Stimulated activated CD4-positive, alpha-beta T cell treated with anti-CD3 and anti-CD28 coated beads, Interleukin-2, amount 100 ng/mL, for 24 hours (primary cell): ENCODE measurements around the gene MAT2A.
"Not testable (repeated sequence)": the region's sequence is repeated elsewhere in the genome, so short reads cannot be mapped to it uniquely, and the experiment has no call there.

Experiments used
- DNase-seq, 2 donors: peaks; one replicate each; pipeline ENCODE4 v3.0.0-alpha.2; 2020

The MAT2A gene

GRCh38 chr2:85547859-85548607, 9.1 kb downstream of the MAT2A start:
- no peak for DNase-seq

DNA sequence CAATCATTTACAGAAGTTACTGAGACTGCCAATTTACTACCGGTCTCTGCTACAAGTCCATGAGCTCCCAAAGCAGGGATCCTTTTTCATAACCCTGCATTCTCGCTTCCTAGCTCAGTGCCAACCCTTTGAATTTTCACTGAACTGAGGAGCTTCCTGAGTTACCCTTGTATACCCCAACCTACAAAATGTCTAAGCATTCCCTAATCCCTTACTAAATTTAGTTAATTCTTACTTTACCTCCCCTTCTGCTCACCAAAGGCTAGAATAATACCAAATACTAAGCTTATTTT, 9.6 kb downstream of the MAT2A start:
- no peak for DNase-seq

DNA sequence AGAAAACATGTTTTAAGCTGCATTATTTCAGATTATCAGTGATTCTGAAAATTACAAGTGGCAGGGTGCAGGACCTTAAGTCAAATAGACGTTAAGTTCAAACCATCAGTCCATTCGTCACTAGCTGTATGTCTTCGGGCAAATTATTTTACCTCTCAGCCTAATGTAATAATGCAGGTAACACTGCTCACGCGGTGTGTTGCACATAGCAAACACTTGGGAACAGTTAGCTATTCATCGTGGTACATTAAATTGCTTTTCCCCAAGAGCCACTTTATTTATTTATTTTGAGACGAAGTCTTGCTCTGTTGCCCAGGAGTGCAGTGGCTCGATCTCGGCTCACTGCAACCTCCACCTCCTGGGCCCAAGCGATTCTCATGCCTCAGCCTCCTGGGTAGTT, 10.1 kb downstream of the MAT2A start:
- DNase-seq, result no peak

DNA sequence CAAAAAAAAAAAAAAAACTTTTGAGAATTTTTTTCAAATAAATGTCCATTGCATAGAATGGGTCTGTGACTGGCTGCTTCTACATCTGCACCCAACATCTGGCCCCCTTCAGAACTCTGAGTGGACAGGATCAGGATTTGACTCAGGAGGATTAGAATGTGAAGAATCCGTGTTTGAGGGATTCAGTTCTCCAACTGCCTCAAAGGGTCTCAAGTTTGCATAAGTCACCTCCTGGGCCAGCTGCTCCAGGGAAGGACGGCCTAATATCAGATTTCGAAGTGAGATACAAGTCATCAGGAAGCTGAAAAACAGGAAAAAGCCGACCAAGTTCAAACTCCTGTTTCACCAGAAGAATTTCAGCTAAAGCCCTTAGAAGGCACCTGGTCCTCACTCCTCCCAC, 10.9 kb downstream of the MAT2A start:
- DNase-seq, result no peak

GRCh38 chr2:85550486-85550885, 11.5 kb downstream of the MAT2A start:
- DNase-seq, result no peak

DNA sequence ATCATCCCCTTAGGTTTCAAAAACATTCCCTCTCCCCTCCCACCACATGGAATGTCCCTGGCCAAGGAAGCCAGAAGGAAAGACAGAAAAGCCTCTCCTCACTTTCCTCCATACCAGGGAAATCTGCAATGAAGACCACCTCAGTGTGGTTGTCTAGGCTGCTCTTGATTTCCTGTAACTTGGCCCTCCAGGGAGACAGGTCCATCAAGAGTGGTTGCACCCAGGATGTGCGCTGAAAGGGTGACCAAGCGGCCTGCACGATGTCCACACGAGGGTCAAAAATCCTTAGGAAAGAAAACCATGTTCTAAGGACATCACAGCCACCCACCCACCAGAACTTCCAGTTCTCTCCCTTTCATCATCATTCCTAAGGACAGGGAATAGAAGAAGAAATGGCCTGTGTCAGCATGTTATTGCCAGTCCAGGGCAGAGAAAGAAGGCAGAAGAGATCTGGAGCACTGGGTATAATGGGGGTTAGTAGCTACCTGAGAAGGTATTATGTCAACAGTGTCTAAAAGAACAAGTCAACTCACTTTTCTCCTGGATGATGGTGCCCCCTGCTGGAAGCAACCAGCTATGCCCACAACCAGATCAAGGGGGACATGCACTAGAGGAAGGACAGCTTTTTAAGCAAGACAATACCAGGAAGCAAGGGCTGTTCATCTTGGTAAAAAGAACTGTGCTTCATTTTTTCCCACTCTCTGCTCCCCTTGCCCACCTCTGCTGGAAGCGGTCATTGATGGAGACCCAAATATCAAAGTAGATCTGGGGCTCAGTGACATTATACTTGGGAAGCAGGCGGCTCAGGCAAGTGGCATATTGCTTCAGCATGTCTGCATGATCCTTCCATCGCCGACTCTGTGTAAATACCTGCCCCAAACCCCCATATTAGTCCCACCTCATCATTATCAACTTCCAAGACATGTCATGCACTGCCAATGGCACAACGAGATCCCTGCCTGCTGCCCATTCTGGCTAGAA, 13.0 kb downstream of the MAT2A start:
- DNase-seq, result peak; percentile 85 to 90

DNA sequence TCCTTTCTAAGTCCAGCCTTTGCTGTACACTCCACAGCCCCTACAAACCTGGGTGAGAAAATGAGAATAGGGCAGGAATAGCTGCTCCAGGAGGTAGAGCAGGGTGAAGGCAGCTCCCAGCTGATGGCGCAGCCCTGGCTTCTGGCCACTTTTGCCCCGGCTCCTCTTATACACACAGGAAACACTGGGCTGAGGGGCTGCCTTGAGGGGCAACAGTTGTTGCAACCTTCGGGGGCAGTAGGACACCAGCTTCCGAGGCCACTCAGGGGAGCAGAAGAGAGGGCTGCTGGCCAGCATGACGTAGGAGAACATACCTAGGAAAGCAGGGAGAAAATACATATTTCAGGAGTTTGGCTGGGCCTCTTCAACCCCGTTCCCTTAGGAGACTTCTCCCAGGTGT, 14.2 kb downstream of the MAT2A start:
- DNase-seq, result no peak

DNA sequence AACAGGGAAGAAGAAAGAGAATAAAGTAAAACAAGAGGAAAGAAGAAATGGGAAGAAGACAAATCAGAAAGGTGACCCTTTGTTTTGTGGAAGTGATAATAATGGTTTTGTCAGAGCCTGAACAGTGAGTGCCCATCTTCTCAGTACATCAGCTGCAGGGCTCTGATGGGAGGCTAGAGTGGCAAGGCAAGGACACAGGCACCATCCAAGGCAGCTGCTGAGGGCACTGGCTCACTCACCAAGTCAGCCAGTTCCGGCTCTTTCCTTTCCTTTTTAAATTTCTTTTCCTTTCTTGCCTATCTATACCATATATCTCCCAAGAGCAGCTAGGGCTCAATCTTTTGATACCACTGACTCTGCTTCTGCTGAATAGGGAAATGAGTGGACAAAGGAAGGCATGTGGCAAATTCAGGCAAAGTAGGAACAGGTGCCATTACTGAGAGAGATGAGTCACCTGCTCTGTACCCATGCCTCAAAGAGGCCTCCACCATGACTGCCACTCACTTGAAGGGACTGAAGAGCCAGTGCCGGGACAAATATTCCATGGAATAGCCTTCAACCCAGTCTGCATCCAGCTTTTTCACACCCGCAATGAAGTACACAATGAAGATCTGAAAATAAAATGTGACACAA, 16.1 kb downstream of the MAT2A start:
- DNase-seq, result no peak

GRCh38 chr2:85557130-85557529, 18.2 kb downstream of the MAT2A start:
- no peak for DNase-seq

GRCh38 chr2:85558160-85558559, 19.2 kb downstream of the MAT2A start:
- DNase-seq, result no peak

GRCh38 chr2:85560403-85560726, 21.4 kb downstream of the MAT2A start:
- not testable (repeated sequence) for DNase-seq

DNA sequence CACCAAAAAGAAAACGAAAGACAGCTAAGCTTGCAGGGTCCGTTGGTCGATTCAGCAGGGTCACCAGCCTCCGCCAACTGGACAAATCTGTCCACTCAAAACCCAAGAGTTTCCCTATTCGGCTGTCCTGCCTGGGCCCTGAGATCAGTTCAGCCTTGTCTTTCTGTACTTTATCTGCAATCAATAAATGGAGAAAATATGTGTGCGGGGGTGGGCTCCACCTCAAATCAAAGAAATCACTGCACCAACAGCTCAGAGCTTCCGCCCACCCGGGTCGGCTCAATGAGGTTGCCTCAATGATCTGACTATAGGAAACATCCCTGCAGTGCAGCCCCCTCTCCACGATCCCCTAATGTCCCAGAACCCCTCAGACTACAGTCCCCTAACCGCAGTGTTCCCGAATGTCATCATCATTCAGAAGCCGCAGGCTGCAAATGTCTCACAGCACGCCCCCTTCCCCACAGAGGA, 21.9 kb downstream of the MAT2A start:
- no peak for DNase-seq

DNA sequence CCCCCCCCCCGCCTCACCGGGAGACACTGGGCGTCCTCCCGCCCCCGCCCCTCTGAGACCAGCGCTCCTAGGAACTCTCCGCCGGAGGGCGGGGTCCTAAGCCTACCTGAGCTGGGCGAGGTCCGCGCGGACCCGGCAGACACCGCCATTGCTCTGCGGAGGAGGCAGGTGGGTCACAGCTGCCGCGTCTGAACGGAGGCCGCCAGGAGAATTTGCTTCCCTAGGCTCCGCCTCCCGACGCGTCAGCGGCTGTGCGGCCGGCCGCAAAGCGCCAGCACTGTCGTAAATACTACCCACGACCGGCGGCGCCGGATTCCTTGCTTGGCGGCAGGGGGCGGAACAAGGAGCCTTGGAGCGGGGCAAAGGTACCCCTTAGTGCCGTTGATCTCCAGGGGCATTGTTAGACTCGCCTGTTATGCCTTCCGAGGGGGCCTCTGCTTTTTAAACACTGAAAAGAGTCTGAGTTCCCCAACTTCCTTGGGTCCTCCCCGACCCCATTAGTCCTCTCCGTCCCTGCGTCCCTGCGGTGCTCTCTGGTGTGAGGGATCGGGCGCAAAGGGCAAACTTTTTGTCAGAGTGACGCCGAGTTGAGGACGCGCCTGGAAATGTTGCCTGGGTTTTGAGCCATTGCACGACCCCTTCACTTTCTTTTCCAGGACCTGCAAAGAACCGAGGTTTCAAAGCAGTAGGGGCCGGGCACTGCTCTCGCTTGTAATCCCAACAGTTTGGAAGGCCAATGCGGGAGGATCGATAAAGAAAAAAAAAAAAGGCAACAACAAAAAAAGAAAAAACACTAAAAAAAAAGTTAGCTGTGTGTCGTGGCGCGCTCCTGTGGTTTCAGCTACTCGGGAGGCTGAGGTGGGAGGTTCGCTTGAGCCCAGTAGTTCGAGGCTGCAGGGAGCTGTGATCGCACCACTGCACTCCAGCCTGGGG, 22.6 kb downstream of the MAT2A start, which contains the start of gene GGCX:
Gene GGCX (minus strand): TSS at position 214 of the 933 bp plus-strand sequence. CDS start 65 bp downstream, at position 149.
- DNase-seq, result peak; percentile 94 to 97

- no peak for DNase-seq
These were observed 25.2 kb downstream of the MAT2A start for GRCh38 chr2:85564144-85564563.

DNA sequence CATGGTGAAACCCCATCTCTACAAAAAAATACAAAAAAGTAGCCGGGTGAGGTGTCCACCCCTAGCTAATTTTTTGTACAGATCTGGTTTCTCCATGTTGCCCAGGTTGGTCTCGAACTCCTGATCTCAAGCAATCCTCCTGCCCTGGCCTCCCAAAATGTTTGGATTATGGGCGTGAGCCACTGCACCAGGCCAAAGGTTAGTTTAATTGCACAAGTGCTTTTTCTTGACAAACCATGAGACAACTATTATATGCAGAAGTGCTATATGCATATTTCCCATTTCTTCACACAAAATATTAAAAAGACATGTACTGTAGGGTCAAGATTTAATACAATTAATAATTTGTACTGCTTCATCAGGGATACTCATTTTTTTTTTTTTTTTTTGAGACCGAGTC, 27.3 kb downstream of the MAT2A start:
- DNase-seq, result no peak

DNA sequence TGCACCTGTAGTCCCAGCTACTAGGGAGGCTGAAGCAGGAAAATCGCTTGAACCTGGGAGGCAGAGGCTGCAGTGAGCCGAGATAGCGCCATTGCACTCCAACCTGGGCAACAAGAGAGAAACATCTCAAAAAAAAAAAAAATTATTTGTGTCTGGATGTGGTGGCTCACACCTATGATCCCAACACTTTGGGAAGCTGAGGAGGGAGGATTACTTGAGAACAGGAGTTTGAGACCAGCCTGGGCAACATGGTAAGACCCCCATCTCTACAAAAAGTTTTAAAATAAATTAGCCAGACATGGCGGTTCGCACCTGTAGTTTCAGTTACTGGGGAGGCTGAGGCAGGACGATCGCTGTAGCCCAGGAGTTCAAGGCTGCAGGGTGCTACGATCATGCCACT, 36.8 kb downstream of the MAT2A start:
- no peak for DNase-seq

DNA sequence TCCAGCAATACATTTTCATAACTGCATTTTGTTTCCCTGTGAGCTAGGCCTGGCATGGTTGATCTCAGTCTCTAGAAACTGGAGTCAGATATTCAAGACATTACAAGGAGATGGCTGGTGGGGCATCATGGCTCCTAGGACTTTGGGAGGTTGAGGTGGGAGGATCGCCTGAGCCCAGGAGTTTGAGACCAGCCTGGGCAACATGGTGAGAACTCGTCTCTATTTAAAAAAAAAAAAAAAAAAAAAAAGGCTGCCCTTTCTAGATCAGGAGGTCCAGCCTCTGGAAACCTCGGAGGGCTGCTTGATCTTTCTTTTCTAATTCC, 38.1 kb downstream of the MAT2A start:
- DNase-seq, result no peak

DNA sequence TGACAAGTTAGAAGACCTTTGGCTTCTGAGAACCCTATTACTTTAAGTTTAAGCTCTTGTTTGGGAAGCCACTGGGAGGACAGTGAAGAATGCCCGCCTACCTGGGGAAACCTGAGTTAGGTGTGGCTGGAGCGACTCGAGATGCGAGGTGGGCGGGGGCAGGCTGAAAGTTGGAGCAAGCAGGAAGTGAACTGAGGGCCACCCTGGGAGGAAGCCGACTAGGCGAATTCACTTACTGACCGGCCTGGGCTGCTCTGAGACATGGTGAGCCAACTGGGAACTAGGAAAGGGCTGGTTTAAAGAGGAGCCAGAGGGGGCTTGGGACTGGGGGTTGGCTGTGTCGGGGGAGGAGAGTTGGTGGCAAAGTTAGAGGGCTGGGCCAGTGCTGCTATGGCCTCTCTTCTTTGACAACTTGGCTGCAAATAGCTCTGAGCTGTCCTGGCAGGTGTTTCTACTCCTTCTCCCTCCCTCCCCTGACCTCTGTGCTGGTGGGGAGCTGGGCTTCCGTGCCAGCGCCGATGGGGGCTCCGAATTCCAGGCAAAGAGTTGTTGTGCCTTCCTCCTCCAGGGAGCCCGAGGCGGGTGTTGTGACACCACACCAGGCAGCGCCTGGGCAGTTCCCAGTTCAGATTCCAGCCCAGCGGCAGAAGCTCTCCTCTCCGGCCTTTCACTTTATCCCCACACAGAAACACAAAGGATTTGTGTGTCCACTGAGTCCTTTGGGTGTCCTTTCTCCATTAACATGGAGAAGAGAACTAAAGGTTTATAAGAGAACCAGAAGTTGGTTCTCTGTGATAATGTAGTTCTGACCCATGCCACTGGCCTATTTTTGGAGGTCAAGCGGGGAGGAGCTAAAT, 38.6 kb downstream of the MAT2A start, which contains the start of gene VAMP8:
Gene VAMP8 (plus strand): TSS at position 201 of the 857 bp plus-strand sequence. CDS start 61 bp downstream, at position 262.
- peak; percentile 71 to 76 for DNase-seq

DNA sequence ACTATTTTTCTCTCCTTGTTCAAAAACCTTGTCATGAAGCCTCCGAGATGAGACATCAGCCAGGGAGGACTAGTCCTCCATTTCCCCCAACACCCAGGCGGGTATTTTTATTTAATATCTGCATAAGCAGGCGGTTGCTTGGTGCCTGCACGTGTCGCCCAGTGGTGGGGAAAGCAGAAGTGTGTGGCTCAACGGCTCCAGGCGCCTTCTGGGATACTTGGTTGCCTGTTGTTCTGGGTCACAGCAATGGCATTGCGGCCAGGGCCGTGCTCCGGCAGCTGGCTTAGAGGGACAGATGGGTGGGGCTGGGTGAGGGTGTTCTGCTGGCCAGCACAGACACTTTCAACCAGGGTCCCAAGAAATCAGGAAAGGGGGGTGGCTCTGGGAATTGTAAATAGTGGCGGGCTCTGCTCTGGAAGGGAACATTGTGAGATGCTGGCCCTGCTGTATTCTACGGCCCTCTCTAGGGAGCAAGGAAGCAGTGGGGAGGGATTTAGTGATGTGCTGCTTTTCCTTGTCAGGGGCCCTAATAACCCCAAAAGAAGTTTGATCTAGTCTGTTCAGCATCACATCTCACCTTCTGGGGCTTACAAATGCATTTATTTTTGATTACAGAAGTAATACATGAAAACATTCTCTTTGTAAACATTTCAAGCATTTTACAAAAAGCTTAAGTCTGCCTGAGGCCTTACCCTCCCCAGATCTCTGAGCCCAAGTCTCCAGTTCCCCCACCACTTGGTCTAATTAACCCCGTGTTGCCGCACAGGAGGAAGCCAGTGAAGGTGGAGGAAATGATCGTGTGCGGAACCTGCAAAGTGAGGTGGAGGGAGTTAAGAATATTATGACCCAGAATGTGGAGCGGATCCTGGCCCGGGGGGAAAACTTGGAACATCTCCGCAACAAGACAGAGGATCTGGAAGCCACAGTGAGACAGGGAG, 39.5 kb downstream of the MAT2A start:
- DNase-seq, result peak; percentile 32 to 38

- DNase-seq, result no peak
These were observed 40.4 kb downstream of the MAT2A start for GRCh38 chr2:85579266-85579935.
